Activated CD8-positive, alpha-beta memory T cell treated with anti-CD3 and anti-CD28 coated beads for 1 hour (primary cell): Measurements from ENCODE around the gene POM121L2.
"Not testable (repeated sequence)": the region's sequence is repeated elsewhere in the genome, so short reads cannot be mapped to it uniquely, and the experiment has no call there.

Experiments used
- DNase-seq, 2 donors: peaks; one replicate each; pipeline ENCODE4 v3.0.0-alpha.2; 2020; ENCODE audit warnings: low read depth in 1 of 2; ENCODE audit errors: extremely low read depth in 1 of 2

Gene POM121L2

DNA sequence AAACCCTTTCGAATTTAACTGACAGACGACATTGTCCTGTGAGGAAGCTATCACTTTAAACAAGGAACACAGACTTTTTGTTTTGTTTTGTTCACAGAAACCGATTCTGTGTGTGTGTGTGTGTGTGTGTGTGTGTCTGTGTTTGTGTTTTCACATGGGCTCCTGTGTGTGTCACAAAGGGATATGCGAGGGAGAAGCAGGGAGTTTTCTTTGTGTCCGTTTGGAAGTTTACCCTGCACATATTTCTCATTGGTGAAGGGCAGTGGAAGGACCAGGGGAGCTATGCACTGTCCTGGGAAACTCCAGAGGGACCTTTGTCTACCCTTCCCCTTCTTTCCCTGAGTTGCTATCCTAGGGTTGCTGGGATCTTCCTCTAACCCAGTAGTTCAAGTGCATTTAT lies 17.7 kb downstream of the POM121L2 start:
- DNase-seq = no peak

DNA sequence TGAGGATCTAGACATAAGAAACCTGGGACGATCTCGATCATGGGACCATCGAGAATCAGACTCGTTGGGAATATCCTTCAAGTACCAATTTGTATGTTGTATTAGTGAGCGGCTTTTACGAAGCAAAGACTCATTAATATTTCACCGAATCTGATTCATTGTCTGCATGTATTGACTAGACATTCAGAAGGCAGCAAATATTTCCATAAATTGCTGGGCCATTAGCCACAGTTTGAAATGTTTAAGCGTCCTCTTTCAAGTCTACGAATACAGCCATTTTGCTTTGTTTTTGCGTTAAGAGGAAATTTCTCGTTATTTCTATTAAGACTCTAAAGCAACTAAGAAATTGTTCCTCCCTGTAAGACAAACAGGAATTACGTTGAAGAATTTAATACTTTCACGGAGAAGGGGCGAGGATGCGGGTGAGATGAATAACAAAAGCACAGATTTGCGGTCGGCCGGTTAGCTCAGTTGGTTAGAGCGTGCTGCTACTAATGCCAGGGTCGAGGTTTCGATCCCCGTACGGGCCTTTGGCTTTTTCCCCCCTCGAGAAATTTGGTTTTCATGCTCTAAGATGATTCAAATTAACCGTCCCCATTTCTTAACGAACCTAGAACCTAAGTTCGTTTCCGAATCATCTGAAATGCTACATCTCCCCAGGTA lies 18.5 kb downstream of the POM121L2 start:
- no peak for DNase-seq

DNA sequence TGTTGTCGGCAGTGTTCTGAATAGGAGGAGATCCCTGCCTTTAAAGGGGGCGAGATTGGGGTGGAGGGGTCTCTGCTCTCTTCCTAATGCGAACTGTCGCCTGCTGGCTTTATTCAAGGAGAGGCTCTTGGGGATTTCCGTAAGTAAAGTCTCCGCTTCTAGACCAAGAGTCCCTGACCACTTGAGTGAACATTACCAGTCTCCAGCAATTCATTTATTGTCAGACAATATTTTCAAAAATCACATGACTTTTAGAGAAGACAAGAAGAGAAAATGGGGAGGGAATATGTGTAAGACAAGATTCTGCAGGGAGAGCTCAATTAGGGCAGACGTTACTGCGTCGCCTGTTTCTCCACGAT lies 21.2 kb downstream of the POM121L2 start:
- DNase-seq = no peak

DNA sequence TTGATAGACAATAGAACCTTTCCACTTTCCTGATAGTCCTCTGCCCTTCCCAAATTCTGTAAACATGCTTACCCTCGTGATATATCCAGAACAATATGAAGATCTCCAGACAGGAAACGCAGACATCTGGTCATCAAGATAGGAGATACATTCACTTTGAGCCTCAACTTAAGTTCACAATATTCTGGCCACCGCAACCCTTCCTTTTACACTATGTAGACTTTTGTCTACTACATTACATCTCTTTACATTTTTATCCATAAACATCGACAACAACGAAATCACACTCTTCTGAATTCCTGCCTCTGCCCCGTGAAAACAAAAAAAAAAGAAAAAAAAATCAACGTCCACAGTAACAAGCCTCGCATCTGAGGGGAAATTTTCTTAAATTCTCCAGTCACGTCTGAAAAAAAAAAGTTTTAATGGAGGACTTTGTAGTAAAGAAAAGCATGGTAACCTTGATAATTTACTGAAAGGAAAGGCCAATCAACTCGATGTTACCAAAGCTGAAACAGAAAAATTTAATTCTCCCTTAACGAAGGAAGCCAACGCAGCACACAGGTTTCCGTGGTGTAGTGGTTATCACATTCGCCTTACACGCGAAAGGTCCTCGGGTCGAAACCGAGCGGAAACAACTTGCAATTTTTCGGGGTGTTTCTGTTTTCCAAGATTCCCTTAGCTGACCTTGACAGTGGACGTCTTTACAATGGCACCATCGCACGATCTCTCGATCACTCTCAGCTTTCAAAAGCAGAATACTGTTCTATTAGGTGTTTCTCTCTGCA lies 21.8 kb downstream of the POM121L2 start:
- DNase-seq = no peak

DNA sequence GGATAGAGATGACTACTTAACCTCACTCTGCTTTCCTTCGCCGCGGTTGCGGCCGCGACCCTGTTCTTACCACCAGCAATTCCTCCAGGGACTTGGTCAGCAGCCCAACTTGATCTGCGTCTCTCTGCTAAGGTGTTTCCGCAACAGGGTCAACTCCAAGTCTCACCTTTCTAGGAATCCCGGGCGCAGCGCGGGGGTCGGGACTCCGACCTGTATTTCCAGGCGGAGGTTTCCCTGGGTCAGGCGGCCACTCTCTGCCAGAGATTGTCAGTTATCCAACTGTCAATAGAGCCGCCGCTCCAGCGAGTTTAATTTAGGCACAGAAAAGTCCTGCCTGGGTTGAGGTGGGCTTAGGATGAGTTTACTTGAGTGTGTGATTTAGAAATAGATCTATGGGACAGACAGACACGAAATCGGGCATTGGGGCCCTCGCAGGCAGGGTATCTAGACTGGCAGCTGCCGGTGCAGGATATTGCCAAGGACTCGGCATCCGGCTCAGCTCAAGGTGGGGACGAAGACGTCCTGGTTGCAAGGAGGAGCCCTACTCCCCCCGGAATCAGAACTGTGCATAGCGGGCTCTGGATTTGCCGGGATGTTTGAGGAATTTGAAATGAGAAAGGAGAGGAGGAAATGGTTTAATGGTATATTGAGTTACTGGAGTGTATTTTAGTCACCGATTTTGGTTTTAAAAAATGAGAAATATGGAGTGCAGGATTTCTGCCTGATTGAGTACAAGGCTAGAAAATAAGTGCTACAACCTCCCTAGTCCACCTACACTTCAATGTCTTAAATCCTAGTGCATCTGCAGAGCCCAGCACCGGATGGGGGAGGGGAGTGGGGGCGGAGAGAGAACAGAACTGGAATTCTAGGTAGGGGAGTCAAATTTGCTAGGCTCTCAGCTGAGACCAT lies 23.7 kb downstream of the POM121L2 start:
- no peak for DNase-seq

DNA sequence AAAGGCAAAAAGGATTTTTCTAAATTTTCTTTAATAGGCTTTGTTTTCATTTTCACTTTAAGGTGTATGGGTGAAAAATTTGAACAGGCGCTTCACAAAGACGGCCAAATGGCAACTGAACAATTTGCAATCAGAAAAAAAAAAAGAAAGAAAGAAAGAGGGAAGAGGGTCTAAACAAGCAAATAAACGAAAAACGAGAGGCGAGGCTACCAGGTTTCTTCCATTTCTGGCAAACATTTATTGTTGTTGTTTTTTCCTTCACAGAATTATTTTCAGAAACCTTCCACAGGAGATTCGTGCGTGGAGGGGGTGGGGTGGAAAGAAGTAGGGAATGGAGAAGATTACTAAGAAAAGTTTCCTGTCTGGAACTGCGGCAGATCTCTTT lies 24.3 kb downstream of the POM121L2 start:
- DNase-seq = no peak

DNA sequence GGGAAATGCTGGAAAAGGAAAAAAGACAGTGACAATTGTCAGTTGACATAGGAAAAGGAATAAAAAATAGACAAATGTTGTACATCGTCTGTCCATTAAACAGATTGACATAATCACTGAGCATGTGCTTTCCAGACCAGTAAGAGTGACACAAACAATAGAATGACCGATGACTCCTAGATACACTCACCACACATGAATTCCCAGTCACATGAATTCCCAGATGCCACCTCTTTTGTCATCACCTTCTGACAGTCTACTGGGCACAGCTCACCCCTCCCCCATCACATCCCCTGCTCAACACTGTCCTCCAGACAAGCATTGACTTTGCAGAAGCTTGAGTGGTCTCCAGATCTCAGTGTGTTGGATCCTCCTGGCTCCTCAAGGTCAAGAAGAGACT lies 25.9 kb downstream of the POM121L2 start:
- no peak for DNase-seq

DNA sequence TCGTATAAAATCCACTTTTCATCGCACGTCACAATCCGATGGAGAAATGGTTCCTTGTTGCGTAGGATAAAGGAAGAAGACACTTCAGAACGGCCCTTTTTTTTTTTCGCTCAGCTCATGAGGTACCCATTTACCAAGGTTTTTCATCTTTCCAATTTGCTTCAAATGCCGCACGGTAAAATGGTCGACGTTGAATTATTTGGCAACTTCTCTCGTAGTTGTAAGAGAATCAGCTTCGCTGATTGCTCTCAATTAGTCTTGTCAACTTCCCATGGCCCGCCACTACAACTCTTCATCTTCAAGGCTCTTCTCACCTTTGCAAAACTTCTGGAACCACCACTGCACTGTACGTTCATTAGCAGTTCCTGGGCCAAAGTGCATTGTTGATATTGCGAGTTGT lies 28.8 kb downstream of the POM121L2 start:
- no peak for DNase-seq

DNA sequence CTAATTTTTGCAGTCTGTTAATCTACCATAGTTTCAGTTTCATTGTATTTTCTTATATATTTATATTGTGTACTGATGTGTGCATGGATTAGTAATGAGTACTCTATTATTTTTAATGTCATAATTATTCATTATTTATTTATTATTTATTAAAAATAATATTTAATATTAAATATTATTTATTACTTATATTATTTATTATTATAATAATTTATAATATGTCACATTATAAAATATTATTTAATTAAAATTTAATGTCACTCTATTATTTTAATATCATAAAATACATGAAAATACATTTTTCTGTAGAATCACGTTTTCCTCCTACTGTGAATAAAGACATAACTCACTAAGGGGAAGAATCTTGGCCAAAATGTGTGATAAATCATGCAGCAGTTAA lies 30.5 kb downstream of the POM121L2 start:
- DNase-seq = no peak

DNA sequence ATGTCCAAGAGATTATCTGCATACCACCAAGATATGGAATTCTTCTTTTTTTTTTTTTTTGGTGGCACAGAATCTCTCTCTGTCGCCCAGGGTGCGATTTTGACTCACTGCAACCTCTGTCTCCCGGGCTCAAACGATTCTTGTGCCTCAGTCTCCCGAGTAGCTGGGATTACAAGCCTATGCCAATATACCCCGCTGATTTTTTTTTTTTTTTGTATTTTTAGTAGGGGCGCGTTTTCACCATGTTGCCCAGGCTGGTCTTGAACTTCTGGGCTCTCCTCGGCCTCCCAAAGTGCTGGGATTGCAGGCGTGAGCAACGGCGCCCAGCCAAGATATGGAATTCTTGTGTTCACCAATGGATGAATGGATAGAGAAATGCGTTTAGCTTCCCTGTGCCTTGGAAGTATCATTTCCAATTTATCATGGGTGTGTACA lies 31.0 kb downstream of the POM121L2 start:
- DNase-seq = no peak

DNA sequence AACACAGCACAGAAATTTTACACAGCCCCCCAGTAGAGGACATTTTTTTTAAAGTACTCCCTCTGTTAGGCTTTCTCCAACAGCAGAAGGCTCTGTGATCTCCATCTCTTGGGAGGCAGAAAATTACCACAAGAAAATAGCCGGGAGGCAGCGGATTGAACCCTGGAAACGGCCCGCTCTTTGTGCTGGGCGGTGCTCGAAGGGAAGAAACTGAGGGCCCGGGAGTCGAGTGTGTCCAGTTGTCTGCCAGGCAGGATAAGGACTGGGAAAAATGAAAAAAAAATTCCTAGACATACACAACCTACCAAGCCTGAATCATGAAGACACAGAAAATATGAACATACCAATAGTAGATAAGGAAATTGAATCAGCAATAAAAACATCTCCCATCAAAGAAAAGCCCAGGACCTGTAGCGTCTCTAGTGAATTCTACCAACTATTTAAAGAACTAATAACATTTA lies 31.5 kb downstream of the POM121L2 start:
- no peak for DNase-seq

DNA sequence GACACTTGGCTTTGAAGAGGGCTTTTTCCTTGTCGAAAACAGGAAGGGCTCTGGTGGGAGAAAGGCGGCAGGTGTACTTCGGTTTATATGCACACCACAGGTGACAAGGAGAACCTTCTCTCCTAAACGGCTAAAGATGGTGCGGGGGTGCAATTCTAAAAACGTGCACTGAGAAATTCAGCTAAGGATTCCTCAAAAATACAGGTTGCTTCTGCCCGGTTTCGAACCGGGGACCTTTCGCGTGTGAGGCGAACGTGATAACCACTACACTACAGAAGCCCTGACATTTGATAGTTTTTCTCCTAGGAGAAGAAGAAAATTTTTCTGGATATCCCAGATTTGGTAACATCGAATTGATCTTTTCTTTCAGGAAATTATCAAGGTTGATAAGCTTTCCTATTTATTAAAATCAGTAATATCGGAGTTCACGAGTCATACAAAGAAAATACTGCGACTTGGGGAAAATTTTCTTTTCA lies 32.0 kb downstream of the POM121L2 start:
- DNase-seq = no peak

DNA sequence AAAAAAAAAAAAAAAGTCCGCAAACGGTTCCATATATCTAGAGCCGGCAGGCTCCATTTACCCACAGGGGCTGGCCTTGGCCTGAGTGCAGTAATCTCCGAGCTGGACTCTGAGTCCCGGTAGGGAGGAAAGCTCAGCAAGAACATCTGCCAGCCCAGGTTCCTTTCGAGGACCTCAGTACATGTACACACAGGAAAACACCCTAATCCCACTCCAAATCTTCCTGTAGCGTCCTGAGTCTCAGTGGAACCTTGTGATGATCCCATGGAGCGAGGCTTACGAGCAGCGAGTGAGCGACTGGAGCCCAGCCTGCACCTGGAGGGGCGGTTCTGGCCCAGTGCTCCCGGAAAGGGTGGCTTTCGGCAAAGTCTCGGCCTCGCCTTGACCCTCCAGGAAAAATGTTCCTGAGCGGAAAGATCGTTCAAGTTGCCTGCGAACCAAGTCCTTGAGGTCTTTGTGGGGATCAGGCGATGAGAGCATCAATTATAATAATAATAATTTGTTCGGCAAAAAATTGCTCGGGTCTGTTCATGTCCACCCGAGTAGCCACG lies 32.5 kb downstream of the POM121L2 start:
- DNase-seq = no peak

DNA sequence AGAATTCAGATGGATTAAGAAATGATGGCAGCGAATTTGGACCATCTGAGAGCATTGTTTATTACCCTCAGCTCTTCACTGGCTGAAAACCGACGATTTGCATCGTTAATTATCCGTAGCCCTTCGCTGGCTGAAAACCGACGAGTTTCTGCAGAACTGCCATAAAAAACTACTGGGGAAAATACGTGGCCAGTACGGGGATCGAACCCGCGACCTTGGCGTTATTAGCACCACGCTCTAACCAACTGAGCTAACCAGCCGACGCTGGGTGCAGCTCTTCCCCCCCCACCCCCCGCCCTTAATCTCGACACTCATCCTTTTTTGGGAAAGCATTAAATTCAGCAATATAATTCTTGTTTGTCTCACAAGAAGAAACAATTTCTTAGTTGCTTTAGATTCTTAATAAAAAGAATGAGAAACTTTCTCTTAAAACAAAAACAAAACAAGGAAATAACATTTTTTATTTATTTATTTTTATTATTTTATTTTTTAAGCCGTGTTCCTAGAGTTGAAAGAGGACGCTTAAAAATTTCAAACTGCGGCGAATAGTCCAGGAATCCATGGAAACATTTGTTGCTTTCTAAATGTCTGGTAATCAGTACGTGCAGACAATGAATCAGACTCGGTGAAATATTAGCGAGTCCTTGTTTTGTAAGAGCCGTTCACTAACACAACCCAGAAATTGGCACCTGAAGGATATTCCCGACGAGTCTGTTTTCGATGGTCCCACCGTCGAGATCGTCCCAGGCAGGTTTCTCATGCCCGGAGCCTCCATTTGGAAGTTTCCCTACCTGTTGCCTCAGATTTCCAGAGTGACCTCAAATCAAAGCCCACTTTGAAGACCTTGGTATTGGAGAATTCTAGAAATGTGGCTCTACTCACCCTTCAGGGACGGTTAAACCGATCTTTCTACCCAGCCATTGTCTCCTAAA lies 36.8 kb downstream of the POM121L2 start:
- no peak for DNase-seq

DNA sequence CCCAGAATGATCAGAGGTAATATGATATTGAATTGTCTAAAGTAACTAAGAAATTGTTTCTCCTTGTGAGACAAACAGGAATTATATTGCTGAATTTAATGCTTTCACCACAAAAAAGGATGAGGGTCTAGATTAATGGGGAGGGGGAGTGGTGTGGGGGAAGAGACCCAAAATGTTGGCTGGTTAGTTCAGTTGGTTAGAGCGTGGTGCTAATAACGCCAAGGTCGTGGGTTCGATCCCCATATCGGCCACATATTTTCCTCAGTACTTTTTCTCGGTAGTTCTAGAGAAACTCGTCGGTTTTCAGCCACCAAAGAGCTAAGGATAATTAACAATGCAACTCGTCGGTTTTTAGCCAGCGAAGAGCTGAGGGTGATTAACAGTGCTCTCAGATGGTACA lies 38.3 kb downstream of the POM121L2 start:
- DNase-seq = no peak

DNA sequence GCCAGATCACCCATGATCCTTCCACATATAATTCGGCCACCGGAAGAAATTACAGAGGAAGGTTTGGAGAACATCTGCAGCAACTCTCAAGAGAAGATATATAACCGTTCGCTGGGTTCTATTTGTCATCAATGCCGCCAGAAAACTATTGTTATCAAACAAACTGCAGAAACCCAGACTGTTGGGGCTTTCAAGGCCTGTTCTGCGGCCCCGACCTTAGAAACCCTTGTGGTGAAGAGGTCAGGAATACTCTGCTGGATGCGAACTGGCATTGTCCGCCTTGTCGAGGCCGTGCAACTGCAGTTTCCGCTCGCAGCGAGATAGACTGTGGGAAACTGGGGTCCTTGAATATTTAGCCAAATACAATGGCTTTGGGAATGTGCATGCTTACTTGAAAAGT lies 43.3 kb downstream of the POM121L2 start:
- no peak for DNase-seq

DNA sequence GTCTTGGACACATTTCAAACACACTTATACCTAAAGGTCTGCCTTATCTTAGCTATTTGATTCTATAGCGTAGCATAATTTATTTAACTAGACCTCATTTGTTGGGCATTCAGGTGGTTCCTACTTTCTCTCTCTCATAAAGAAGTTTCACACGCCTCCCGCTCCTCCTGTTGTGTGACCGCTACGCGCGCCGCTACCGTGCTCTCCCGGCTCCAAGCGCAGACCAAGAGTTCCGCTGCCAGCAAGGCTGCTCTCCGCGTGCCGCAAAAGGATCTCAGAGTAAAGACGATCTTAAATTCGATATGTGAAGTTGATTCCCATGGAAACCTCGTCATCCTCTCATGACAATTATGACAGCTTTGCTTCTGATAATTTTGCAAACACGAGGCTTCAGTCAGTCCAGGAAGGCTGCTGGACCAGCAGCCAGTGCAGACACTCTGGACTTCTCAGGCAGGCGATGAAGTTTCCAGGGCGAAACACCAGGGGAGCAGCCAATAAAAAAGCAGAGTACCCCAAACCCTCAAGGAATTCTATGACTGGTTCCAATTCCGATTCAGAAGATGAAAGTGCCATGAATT lies 44.1 kb downstream of the POM121L2 start:
- DNase-seq = no peak

DNA sequence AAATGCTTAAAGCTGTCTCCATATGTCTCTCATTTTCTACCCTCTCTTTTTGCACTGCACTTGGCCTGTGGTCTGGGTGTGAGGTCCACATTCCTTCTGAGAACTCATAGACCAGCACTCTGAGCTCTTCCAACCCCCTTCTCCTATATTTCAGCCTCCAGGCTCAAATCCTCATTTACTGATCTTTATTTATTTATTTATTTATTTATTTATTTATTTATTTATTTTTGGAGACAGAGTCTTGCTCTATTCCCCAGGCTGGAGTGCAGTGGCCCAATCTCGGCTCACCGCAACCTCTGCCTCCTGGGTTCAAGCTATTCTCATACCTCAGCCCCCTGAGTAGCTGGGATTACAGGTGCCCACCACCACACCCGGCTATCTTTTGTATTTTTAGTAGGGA lies 45.1 kb downstream of the POM121L2 start:
- DNase-seq = not testable (repeated sequence)

DNA sequence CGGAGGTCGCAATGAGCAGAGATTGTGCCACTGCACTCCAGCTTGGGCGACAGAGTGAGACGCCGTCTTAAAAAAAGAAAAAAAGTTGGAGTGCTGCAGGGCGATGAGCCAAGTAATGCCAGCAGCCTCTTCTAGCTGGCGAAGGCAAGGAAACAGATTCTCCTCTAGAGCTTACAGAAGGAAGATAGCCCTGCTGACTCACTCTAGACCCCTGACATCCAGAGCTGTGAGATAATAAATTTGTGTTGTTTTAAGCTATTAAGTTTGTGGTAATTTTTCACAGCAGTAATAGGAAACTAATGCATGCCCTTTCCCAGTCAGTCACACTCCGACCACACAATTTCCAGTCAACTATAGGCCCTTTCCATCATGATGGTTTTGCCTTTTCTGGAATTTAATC lies 48.2 kb downstream of the POM121L2 start:
- no peak for DNase-seq
